ENCODE results near the gene PPP2R5D. TPM values are rescaled to one million over a fixed set of nuclear protein-coding genes. Genes with fewer than 3 reads are reported as not detected.

PPP2R5D gene
- polyA plus RNA-seq, 2 of the 4 experiments (the other 2 are of a cell fraction) = 26.5 to 34.6 TPM

DNA sequence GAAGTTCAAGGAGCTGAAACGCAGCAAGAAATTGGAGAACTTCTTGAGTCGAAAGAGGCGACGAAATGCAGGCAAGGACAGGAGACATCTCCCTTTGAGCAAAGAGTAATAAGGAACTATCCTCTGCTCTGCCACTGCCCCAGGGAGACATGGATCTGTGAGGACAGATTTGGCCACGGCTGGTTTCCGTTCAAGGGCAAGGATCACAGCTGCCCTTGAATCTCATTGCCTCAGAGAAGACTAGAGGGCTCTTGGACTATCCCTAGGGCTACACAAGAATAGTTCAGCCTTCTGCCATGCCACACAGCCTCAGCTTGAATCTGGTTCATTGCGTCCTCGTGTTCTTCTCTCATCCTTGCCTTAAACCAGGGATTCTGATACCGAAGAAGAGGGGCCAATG, 44.8 kb downstream of the PPP2R5D start (continued):
- TF ChIP-seq SREBF2 (IDR thresholded peaks at IDR 0.05) = no peak
- TF ChIP-seq KDM5A (IDR thresholded peaks at IDR 0.05) = no peak
- TF ChIP-seq CBX8 (IDR thresholded peaks at IDR 0.05) = no peak
- TF ChIP-seq POLR2A (IDR thresholded peaks at IDR 0.05; ENCODE audit: low read length) = no peak
- no peak for TF ChIP-seq RFX5 (IDR thresholded peaks at IDR 0.05)
- TF ChIP-seq FOSB (CRISPR knock-in tag; IDR thresholded peaks at IDR 0.05) = no peak
- TF ChIP-seq HOXB5 (CRISPR knock-in tag; IDR thresholded peaks at IDR 0.05) = no peak

DNA sequence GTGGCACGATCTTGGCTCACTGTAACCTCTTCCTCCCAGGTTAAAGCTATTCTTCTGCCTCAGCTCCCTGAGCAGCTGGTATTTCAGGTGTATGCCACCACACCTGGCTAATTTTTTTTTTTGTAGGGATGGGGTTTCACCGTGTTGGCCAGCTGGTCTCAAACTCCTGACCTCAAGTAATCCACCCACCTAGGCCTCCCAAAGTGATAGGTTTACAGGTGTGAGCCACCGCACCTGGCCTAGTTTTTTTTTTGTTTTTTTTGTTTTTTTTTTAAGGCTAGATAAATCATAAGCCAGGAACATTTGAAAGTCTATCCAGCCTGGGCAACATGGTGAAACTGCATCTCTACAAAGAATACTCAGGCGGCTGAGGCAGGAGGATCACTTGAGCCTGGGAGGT, 48.0 kb downstream of the PPP2R5D start:
- Histone ChIP-seq H3K9me3 (no peaks in the 10 kb centered on the region), H3K4me1 (no peaks in the 10 kb centered on the region), H3K4me3 (no peak overlapping the region), H3K4me2 (no peak overlapping the region), H3K27ac (no peak overlapping the region)
- ATAC-seq = no peak
- POLR2A ChIA-PET = interaction anchor here (0.7 kb wide), 1 partner anchor 49 kb away, joined by 4 read pairs; no protein-coding TSS in a partner anchor
- WGBS (ENCODE audit: missing lambda C conversion rate) = 91% methylated on average over 4 of the region's 4 CpGs
- CTCF ChIA-PET = no interaction called here
- TF ChIP-seq FOSL2 (IDR thresholded peaks at IDR 0.05) = no peak
- TF ChIP-seq FOSL2 (CRISPR knock-in tag; IDR thresholded peaks at IDR 0.05) = no peak
- TF ChIP-seq, protein P1, sequence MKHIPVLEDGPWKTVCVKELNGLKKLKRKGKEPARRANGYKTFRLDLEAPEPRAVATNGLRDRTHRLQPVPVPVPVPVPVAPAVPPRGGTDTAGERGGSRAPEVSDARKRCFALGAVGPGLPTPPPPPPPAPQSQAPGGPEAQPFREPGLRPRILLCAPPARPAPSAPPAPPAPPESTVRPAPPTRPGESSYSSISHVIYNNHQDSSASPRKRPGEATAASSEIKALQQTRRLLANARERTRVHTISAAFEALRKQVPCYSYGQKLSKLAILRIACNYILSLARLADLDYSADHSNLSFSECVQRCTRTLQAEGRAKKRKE (CRISPR knock-in tag; IDR thresholded peaks at IDR 0.05; ENCODE audit: low read depth) = no peak
- no peak for FAIRE-seq
- DNase-seq (ENCODE audit: low read depth in 1 of 2, low spot score in 1 of 2) = no peak

DNA sequence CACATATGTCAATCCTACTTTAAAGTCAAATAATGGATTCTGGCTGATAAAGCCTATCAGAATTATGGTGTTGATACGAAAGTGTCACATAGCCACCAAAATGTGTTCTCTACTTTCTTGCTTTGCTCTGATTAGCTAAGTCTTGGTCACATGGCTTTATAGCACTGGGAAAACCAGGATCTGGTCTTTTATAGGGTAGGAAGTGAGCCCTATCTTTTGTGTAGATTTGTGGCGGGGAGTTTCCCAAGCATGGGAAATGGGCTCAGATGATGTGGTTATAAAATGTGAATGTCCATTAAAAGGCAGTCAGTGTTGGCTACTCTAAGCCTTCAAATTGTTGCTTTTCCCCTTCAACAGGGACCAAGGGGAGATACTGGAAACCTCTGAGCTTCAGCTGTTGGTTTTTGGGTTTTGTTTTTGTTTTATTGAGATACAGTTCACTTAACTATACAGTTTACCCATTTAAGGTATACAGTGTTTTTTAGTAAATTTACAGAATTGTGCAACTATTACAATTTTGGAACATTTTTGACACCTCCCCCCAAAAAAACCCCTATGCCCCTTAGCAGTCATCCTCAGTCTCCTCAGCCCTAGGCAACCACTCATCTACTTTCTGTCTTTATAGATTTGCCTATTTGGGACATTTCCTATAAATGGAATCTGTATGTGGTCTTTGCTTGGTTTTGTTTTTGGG, 49.3 kb downstream of the PPP2R5D start:
- no peak for FAIRE-seq
- TF ChIP-seq RARB (CRISPR knock-in tag; IDR thresholded peaks at IDR 0.05) (no peak), NPAS2 (CRISPR knock-in tag; IDR thresholded peaks at IDR 0.05; ENCODE audit: borderline replicate concordance) (no peak), CHD4 (IDR thresholded peaks at IDR 0.05; ENCODE audit: borderline replicate concordance) (no peak), ZNF302 (CRISPR knock-in tag; IDR thresholded peaks at IDR 0.05) (no peak), EHF (CRISPR knock-in tag; IDR thresholded peaks at IDR 0.05) (no peak)
- POLR2A ChIA-PET = interaction anchor here (1.2 kb wide), 1 partner anchor 20 kb away, joined by 4 read pairs; the partner anchor contains the start of gene CUL7
- no peak for ATAC-seq
- no peak for DNase-seq (ENCODE audit: low read depth in 1 of 2, low spot score in 1 of 2)
- H3K27ac ChIP-seq = no peak overlapping the region
- H3K9me3 ChIP-seq = no peaks in the 10 kb centered on the region
- CTCF ChIA-PET = interaction anchor here (0.8 to 1.3 kb wide), 2 partner anchors 13 to 110 kb away, joined by 3 to 5 read pairs; no protein-coding TSS in a partner anchor
- WGBS (ENCODE audit: missing lambda C conversion rate) = 94% methylated on average over 2 of the region's 2 CpGs
- H3K4me1 ChIP-seq = no peaks in the 10 kb centered on the region
- no peak overlapping the region for H3K4me3 ChIP-seq
- no peak overlapping the region for H3K4me2 ChIP-seq

DNA sequence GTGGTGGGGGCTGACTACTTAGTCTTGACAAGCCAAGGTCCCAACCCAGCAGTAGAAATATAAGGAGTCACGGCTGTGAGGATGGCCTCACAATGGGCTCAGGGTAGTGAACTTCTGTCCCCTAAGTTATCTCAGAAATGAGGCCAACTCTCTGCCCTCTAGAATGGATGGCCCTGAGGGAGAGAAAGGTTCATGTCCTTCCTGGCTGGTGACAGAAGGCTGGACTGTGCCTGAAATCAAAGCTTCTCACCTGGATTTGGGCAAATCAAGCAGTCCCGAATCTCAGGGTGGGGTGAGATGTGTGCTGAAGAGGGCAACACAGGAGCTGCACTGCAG, 49.8 kb downstream of the PPP2R5D start:
- Histone ChIP-seq H3K4me3 (no peak overlapping the region), H3K4me2 (no peak overlapping the region), H3K4me1 (no peaks in the 10 kb centered on the region), H3K27ac (no peak overlapping the region), H3K9me3 (no peaks in the 10 kb centered on the region)
- TF ChIP-seq, protein P2, sequence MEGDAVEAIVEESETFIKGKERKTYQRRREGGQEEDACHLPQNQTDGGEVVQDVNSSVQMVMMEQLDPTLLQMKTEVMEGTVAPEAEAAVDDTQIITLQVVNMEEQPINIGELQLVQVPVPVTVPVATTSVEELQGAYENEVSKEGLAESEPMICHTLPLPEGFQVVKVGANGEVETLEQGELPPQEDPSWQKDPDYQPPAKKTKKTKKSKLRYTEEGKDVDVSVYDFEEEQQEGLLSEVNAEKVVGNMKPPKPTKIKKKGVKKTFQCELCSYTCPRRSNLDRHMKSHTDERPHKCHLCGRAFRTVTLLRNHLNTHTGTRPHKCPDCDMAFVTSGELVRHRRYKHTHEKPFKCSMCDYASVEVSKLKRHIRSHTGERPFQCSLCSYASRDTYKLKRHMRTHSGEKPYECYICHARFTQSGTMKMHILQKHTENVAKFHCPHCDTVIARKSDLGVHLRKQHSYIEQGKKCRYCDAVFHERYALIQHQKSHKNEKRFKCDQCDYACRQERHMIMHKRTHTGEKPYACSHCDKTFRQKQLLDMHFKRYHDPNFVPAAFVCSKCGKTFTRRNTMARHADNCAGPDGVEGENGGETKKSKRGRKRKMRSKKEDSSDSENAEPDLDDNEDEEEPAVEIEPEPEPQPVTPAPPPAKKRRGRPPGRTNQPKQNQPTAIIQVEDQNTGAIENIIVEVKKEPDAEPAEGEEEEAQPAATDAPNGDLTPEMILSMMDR (IDR thresholded peaks at IDR 0.05) = no peak
- TF ChIP-seq, protein P3, sequence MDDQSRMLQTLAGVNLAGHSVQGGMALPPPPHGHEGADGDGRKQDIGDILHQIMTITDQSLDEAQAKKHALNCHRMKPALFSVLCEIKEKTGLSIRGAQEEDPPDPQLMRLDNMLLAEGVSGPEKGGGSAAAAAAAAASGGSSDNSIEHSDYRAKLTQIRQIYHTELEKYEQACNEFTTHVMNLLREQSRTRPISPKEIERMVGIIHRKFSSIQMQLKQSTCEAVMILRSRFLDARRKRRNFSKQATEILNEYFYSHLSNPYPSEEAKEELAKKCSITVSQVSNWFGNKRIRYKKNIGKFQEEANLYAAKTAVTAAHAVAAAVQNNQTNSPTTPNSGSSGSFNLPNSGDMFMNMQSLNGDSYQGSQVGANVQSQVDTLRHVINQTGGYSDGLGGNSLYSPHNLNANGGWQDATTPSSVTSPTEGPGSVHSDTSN (IDR thresholded peaks at IDR 0.05) = no peak
- no peak for TF ChIP-seq TFCP2L1 (CRISPR knock-in tag; IDR thresholded peaks at IDR 0.05)
- TF ChIP-seq EHF (CRISPR knock-in tag; IDR thresholded peaks at IDR 0.05) = no peak
- no peak for TF ChIP-seq HOXB5 (CRISPR knock-in tag; IDR thresholded peaks at IDR 0.05)
- no peak for TF ChIP-seq BHLHE40 (IDR thresholded peaks at IDR 0.05; ENCODE audit: low read depth, low read length)
- no peak for TF ChIP-seq FOSL2 (IDR thresholded peaks at IDR 0.05)
- TF ChIP-seq FOSL2 (CRISPR knock-in tag; IDR thresholded peaks at IDR 0.05) = no peak
- no peak for TF ChIP-seq SREBF2 (IDR thresholded peaks at IDR 0.05)
- TF ChIP-seq RFX5 (IDR thresholded peaks at IDR 0.05) = no peak
- TF ChIP-seq, protein P4, sequence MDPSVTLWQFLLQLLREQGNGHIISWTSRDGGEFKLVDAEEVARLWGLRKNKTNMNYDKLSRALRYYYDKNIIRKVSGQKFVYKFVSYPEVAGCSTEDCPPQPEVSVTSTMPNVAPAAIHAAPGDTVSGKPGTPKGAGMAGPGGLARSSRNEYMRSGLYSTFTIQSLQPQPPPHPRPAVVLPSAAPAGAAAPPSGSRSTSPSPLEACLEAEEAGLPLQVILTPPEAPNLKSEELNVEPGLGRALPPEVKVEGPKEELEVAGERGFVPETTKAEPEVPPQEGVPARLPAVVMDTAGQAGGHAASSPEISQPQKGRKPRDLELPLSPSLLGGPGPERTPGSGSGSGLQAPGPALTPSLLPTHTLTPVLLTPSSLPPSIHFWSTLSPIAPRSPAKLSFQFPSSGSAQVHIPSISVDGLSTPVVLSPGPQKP (IDR thresholded peaks at IDR 0.05; ENCODE audit: low read depth, low read length) = no peak
- no peak for TF ChIP-seq MYC (IDR thresholded peaks at IDR 0.05; ENCODE audit: borderline replicate concordance, low read length)
- no peak for TF ChIP-seq GATA3 (IDR thresholded peaks at IDR 0.05; ENCODE audit: borderline replicate concordance)
- TF ChIP-seq, protein P5, sequence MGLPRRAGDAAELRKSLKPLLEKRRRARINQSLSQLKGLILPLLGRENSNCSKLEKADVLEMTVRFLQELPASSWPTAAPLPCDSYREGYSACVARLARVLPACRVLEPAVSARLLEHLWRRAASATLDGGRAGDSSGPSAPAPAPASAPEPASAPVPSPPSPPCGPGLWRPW (IDR thresholded peaks at IDR 0.05) = no peak
- no peak for TF ChIP-seq HOXA7 (CRISPR knock-in tag; IDR thresholded peaks at IDR 0.05)
- CTCF ChIA-PET = interaction anchor here (1.3 kb wide), 1 partner anchor 110 kb away, joined by 5 read pairs; no protein-coding TSS in a partner anchor
- no peak for FAIRE-seq
- no peak for DNase-seq (ENCODE audit: low read depth in 1 of 2, low spot score in 1 of 2)
- ATAC-seq = no peak
- POLR2A ChIA-PET = no interaction called here
- 96% methylated on average over 2 of the region's 2 CpGs for WGBS (ENCODE audit: missing lambda C conversion rate)
